ENCODE measurements around the gene TRIP4.
"Not testable (repeated sequence)": the region's sequence is repeated elsewhere in the genome, so short reads cannot be mapped to it uniquely, and the experiment has no call there.

TRIP4 gene

GRCh38 chr15:64387562-64388168 lies at the start of gene TRIP4:
Gene TRIP4 (plus strand): TSS chr15:64387836. CDS start chr15:64387864, 28 bp downstream.
- Histone ChIP-seq H3K27me3 (ENCODE audit: control insufficient read depth, insufficient read depth, low read length) (peaks cover 12% of the 10 kb centered on the region; the same call in 1 of the 2 replicates), H3K9me3 (ENCODE audit: control insufficient read depth, insufficient read depth, low read depth, low read length) (no peaks in the 10 kb centered on the region), H3K4me1 (ENCODE audit: control insufficient read depth, insufficient read depth, low read length) (no peaks in the 10 kb centered on the region)

GRCh38 chr15:64340355-64340754 lies 47.3 kb upstream of the TRIP4 start:
- Histone ChIP-seq H3K27me3 (ENCODE audit: control insufficient read depth, insufficient read depth, low read length) (no peaks in the 10 kb centered on the region), H3K9ac (ENCODE audit: low read length) (no peak overlapping the region), H3K36me3 (ENCODE audit: control insufficient read depth, insufficient read depth, low read length) (peaks cover 10% of the 10 kb centered on the region), H3K4me1 (ENCODE audit: control insufficient read depth, insufficient read depth, low read length) (no peaks in the 10 kb centered on the region), H3K4me3 (ENCODE audit: low read depth, low read length) (no peak overlapping the region), H3K9me3 (ENCODE audit: control insufficient read depth, insufficient read depth, low read depth, low read length) (no peaks in the 10 kb centered on the region), H3K27ac (ENCODE audit: low read depth, low read length) (no peak overlapping the region)

More at GRCh38 chr15:64387562-64388168, at the start of gene TRIP4:
- Histone ChIP-seq H3K4me3 (ENCODE audit: low read depth, low read length) (peak within 1 kb of the TSS; percentile 94), H3K27ac (ENCODE audit: low read depth, low read length) (no peak within 1 kb of the TSS), H3K36me3 (ENCODE audit: control insufficient read depth, insufficient read depth, low read length) (no peaks in the 10 kb centered on the region), H3K9ac (ENCODE audit: low read length) (peak within 1 kb of the TSS; percentile 91)

DNA sequence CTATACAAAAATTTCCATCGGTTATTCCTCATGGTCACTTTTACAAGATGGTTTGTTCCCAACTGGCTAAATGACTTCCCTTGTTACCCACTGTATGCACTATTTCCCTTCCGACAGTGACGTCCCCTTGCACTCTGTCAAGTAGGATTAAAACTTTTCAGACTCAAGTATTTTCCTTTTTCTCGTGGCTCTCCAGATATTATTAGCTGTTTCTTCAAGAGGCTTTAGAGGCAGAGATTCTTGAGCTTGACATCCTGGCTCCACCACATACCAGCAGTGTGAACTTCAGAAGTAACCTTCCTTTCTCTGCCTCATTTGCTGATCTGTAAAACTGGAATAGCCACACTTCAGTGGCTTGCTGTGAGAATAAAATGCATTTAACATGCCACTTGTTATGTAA lies 45.7 kb upstream of the TRIP4 start:
- no peak overlapping the region for H3K4me3 ChIP-seq (ENCODE audit: low read depth, low read length)
- H3K27ac ChIP-seq (ENCODE audit: low read depth, low read length): no peak overlapping the region
- H3K27me3 ChIP-seq (ENCODE audit: control insufficient read depth, insufficient read depth, low read length): no peaks in the 10 kb centered on the region
- H3K36me3 ChIP-seq (ENCODE audit: control insufficient read depth, insufficient read depth, low read length): peaks cover 10% of the 10 kb centered on the region
- H3K9me3 ChIP-seq (ENCODE audit: control insufficient read depth, insufficient read depth, low read depth, low read length): no peaks in the 10 kb centered on the region
- no peaks in the 10 kb centered on the region for H3K4me1 ChIP-seq (ENCODE audit: control insufficient read depth, insufficient read depth, low read length)
- H3K9ac ChIP-seq (ENCODE audit: low read length): no peak overlapping the region

GRCh38 chr15:64343222-64343621 lies 44.4 kb upstream of the TRIP4 start:
- Histone ChIP-seq H3K9me3 (ENCODE audit: control insufficient read depth, insufficient read depth, low read depth, low read length) (no peaks in the 10 kb centered on the region), H3K27me3 (ENCODE audit: control insufficient read depth, insufficient read depth, low read length) (no peaks in the 10 kb centered on the region), H3K27ac (ENCODE audit: low read depth, low read length) (no peak overlapping the region), H3K4me1 (ENCODE audit: control insufficient read depth, insufficient read depth, low read length) (no peaks in the 10 kb centered on the region), H3K36me3 (ENCODE audit: control insufficient read depth, insufficient read depth, low read length) (peaks cover 13% of the 10 kb centered on the region), H3K4me3 (ENCODE audit: low read depth, low read length) (no peak overlapping the region), H3K9ac (ENCODE audit: low read length) (no peak overlapping the region)

GRCh38 chr15:64343841-64344240 lies 43.8 kb upstream of the TRIP4 start:
- no peak overlapping the region for H3K4me3 ChIP-seq (ENCODE audit: low read depth, low read length)
- no peaks in the 10 kb centered on the region for H3K9me3 ChIP-seq (ENCODE audit: control insufficient read depth, insufficient read depth, low read depth, low read length)
- H3K9ac ChIP-seq (ENCODE audit: low read length): no peak overlapping the region
- H3K27me3 ChIP-seq (ENCODE audit: control insufficient read depth, insufficient read depth, low read length): no peaks in the 10 kb centered on the region
- H3K36me3 ChIP-seq (ENCODE audit: control insufficient read depth, insufficient read depth, low read length): peaks cover 14% of the 10 kb centered on the region
- no peak overlapping the region for H3K27ac ChIP-seq (ENCODE audit: low read depth, low read length)
- no peaks in the 10 kb centered on the region for H3K4me1 ChIP-seq (ENCODE audit: control insufficient read depth, insufficient read depth, low read length)

- Histone ChIP-seq H3K4me3 (ENCODE audit: low read depth, low read length) (no peak overlapping the region), H3K27ac (ENCODE audit: low read depth, low read length) (no peak overlapping the region), H3K9me3 (ENCODE audit: control insufficient read depth, insufficient read depth, low read depth, low read length) (no peaks in the 10 kb centered on the region), H3K27me3 (ENCODE audit: control insufficient read depth, insufficient read depth, low read length) (no peaks in the 10 kb centered on the region), H3K9ac (ENCODE audit: low read length) (no peak overlapping the region), H3K4me1 (ENCODE audit: control insufficient read depth, insufficient read depth, low read length) (no peaks in the 10 kb centered on the region), H3K36me3 (ENCODE audit: control insufficient read depth, insufficient read depth, low read length) (peaks cover 14% of the 10 kb centered on the region)
These were observed 42.9 kb upstream of the TRIP4 start for GRCh38 chr15:64344651-64345294.

DNA sequence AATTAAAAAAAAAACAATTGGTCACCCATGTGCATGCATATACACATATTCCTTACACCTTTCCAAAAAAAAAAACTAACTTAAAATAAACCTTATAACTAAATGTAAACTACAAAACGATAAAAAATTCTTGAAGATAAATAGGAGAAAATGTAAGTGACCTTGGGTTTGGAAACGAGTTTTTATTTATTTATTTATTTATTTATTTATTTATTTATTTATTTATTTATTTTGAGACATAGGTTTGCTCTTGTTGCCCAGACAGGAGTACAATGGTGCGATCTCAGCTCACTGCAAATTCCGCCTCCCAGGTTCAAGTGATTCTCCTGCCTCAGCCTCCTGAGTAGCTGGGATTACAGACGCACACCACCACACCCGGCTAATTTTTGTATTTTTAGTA lies 41.4 kb upstream of the TRIP4 start:
- not testable (repeated sequence) for H3K27me3 ChIP-seq (ENCODE audit: control insufficient read depth, insufficient read depth, low read length); H3K4me3 ChIP-seq (ENCODE audit: low read depth, low read length); H3K4me1 ChIP-seq (ENCODE audit: control insufficient read depth, insufficient read depth, low read length); H3K9me3 ChIP-seq (ENCODE audit: control insufficient read depth, insufficient read depth, low read depth, low read length); H3K27ac ChIP-seq (ENCODE audit: low read depth, low read length); H3K9ac ChIP-seq (ENCODE audit: low read length)
- peaks cover 10% of the 10 kb centered on the region for H3K36me3 ChIP-seq (ENCODE audit: control insufficient read depth, insufficient read depth, low read length)

DNA sequence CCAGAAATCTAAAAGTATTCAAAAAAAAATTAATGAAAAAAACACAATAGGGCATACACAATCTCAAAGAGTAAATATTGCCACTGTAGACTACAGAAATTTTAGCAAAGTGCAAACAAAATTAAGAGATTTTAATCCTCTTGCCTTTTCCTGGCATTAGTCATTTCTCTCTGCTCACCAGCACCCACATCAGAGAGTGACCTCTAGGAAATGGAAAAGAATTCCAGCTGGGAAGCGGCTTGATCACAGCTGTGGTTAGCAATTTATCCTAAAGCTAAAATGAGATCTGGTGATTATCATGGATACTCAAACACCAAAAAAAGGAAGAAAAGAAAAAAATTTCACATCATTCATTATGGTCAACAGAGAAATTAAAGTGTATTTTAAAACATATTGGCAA lies 39.2 kb upstream of the TRIP4 start:
- H3K9ac ChIP-seq (ENCODE audit: low read length): no peak overlapping the region

GRCh38 chr15:64349375-64349774 lies 38.3 kb upstream of the TRIP4 start:
- Histone ChIP-seq H3K9ac (ENCODE audit: low read length) (no peak overlapping the region), H3K4me3 (ENCODE audit: low read depth, low read length) (no peak overlapping the region), H3K4me1 (ENCODE audit: control insufficient read depth, insufficient read depth, low read length) (peaks cover under 1% of the 10 kb centered on the region; the same call in 1 of the 2 replicates), H3K27me3 (ENCODE audit: control insufficient read depth, insufficient read depth, low read length) (no peaks in the 10 kb centered on the region), H3K9me3 (ENCODE audit: control insufficient read depth, insufficient read depth, low read depth, low read length) (no peaks in the 10 kb centered on the region), H3K36me3 (ENCODE audit: control insufficient read depth, insufficient read depth, low read length) (peaks cover 4% of the 10 kb centered on the region), H3K27ac (ENCODE audit: low read depth, low read length) (no peak overlapping the region)

More for the DNA sequence above, 39.2 kb upstream of the TRIP4 start:
- Histone ChIP-seq H3K27ac (ENCODE audit: low read depth, low read length) (no peak overlapping the region), H3K27me3 (ENCODE audit: control insufficient read depth, insufficient read depth, low read length) (no peaks in the 10 kb centered on the region), H3K9me3 (ENCODE audit: control insufficient read depth, insufficient read depth, low read depth, low read length) (no peaks in the 10 kb centered on the region), H3K4me1 (ENCODE audit: control insufficient read depth, insufficient read depth, low read length) (no peaks in the 10 kb centered on the region), H3K36me3 (ENCODE audit: control insufficient read depth, insufficient read depth, low read length) (peaks cover 4% of the 10 kb centered on the region), H3K4me3 (ENCODE audit: low read depth, low read length) (no peak overlapping the region)

DNA sequence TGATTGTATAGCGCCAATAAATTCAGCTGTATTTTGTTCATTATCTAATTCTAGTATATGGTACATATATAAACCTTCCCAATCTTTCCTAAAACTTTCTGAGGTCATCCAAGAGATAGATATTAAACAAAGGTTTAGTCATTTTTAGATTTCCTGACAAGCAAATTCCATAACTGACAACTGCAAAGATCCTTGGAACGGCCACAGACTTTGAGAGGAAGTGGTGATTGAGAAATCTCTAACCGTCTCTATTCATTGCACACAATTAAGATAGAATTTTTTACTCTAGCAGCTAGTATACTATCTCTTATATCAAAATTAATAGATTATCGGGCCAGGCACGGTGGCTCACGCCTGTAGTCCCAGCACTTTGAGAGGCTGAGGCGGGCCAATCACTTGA lies 36.4 kb upstream of the TRIP4 start:
- Histone ChIP-seq H3K9me3 (ENCODE audit: control insufficient read depth, insufficient read depth, low read depth, low read length) (no peaks in the 10 kb centered on the region), H3K27me3 (ENCODE audit: control insufficient read depth, insufficient read depth, low read length) (no peaks in the 10 kb centered on the region), H3K27ac (ENCODE audit: low read depth, low read length) (no peak overlapping the region), H3K9ac (ENCODE audit: low read length) (no peak overlapping the region), H3K4me3 (ENCODE audit: low read depth, low read length) (no peak overlapping the region), H3K36me3 (ENCODE audit: control insufficient read depth, insufficient read depth, low read length) (peaks cover 4% of the 10 kb centered on the region), H3K4me1 (ENCODE audit: control insufficient read depth, insufficient read depth, low read length) (peaks cover 6% of the 10 kb centered on the region)

GRCh38 chr15:64354688-64355344 lies 32.8 kb upstream of the TRIP4 start:
- no peak overlapping the region for H3K27ac ChIP-seq (ENCODE audit: low read depth, low read length)
- H3K9me3 ChIP-seq (ENCODE audit: control insufficient read depth, insufficient read depth, low read depth, low read length): no peaks in the 10 kb centered on the region
- no peaks in the 10 kb centered on the region for H3K36me3 ChIP-seq (ENCODE audit: control insufficient read depth, insufficient read depth, low read length)
- no peaks in the 10 kb centered on the region for H3K27me3 ChIP-seq (ENCODE audit: control insufficient read depth, insufficient read depth, low read length)
- H3K9ac ChIP-seq (ENCODE audit: low read length): peak overlapping the region; percentile 75
- peak overlapping the region; percentile 89 for H3K4me3 ChIP-seq (ENCODE audit: low read depth, low read length)
- peaks cover 9% of the 10 kb centered on the region for H3K4me1 ChIP-seq (ENCODE audit: control insufficient read depth, insufficient read depth, low read length)

All from HUES6 (cell line).